SH-SY5Y (cell line): ENCODE results near the gene PEX16.

Source experiments
- GATA2 ChIP-seq: IDR thresholded peaks from 2 replicates; pipeline ENCODE4 v1.6.1; 2011; ENCODE audit warnings: mild to moderate bottlenecking, low read depth, low read length
- GATA3 ChIP-seq: IDR thresholded peaks from 2 replicates; pipeline ENCODE4 v1.6.1; 2011; ENCODE audit warnings: low read depth, mild to moderate bottlenecking, low read length, moderate library complexity

DNA sequence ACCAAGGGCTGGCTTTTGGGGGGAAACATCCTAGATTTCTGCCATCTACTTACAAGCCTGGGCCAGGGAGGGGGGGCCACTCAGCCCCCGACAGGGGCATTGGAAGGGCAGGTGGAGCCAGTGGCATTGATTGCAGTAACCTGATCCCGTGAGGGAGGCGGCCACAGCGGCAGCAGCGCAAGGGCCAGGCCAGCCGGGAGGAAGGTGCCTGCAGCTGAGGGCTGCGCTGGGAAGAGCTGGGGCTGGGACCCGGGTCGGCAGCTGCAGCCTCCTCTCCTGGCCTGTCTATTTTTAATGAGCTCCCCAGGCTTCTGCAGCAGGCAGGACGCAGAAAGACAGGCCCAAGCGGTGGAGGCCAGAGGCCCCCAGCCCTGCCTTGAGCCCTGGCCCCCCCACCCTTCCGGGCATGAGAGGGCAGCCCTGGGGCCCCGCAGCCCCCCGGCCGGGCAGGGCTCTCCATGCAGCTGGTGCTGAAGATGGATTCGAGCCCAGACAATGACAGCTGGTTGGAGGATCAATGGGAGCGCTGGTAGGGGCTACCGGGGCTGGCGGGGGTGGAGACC lies 21.2 kb downstream of the PEX16 start:
- TF ChIP-seq GATA2: no peak
- TF ChIP-seq GATA3: no peak
